GM19328 (cell line): ENCODE measurements around the gene ZBTB12.
"Not testable (repeated sequence)": the region's sequence is repeated elsewhere in the genome, so short reads cannot be mapped to it uniquely, and the experiment has no call there.

Experiments
- ATAC-seq: cut with Tn5 transposase; IDR thresholded peaks from one replicate; pipeline ENCODE4 v1.9.1; 2021; ENCODE audit warnings: mild to moderate bottlenecking, moderate library complexity; ENCODE audit not compliant: unreplicated experiment

ZBTB12 gene, protein sequence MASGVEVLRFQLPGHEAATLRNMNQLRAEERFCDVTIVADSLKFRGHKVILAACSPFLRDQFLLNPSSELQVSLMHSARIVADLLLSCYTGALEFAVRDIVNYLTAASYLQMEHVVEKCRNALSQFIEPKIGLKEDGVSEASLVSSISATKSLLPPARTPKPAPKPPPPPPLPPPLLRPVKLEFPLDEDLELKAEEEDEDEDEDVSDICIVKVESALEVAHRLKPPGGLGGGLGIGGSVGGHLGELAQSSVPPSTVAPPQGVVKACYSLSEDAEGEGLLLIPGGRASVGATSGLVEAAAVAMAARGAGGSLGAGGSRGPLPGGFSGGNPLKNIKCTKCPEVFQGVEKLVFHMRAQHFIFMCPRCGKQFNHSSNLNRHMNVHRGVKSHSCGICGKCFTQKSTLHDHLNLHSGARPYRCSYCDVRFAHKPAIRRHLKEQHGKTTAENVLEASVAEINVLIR

DNA sequence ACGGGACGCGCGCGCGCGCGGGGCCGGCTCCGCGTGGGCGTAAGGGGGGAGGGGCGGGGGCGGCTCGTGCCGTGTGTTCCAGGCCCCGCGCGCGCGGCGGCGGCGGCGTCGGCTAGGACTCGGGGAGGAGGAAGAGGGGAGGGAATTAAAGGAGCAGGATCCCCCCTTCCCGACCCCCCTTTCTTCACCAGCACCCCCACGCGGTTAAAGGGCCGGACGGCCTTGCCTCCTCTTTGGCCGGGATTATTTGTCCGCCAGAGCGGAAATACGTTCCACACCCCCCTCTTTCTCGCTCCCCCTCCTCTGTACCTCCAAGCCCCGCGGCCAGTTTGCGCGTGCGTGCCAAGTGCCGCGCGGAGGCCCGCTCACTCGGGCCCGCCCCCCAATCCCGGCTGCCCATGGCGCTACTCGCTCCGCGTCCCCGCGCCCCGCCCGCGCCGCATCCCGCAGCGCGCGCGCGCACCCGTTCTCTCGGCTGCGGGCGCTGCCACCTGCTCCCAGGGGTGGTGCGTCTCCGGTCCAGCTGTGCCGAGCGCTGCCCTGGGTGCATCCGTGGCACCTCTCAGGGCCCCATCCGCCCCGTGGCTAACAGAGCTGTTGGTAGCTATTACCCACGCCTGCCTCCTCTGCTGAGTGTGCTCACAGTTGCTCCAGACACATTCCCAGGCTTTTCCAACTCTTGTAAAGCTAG lies at the start of gene ZBTB12:
Gene ZBTB12, minus strand, starts transcription at position 134 of the 691 bp plus-strand sequence. CDS start 781 bp downstream, outside the sequence.
- no peak for ATAC-seq

DNA sequence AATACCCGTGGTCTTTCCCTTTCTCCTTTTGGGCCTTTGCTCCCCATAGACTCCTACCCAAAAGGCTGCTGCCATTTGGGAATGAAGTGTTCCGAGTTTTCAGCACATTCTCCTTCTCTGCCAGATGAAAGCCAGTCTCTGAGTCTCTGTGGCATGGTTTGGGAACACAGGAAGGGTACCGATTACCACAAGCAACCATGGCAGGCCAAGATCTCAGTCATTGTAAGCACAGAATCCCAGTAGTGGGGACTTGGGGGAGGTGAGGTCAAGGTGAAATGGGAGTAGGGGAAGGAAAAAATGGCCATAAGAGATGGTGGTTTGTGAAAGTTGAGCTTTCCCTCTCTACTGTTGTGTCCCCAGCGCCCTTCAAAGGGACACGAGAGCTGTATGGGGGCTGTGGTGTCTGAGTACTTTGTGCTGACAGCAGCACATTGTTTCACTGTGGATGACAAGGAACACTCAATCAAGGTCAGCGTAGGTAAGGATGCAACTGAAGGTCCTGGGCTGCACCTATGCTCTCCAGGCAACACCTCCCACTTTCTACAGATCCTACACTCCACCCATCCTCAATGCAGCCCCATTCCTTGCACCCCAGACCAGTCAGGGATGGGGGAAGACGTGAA lies 48.2 kb upstream of the ZBTB12 start:
- no peak for ATAC-seq

DNA sequence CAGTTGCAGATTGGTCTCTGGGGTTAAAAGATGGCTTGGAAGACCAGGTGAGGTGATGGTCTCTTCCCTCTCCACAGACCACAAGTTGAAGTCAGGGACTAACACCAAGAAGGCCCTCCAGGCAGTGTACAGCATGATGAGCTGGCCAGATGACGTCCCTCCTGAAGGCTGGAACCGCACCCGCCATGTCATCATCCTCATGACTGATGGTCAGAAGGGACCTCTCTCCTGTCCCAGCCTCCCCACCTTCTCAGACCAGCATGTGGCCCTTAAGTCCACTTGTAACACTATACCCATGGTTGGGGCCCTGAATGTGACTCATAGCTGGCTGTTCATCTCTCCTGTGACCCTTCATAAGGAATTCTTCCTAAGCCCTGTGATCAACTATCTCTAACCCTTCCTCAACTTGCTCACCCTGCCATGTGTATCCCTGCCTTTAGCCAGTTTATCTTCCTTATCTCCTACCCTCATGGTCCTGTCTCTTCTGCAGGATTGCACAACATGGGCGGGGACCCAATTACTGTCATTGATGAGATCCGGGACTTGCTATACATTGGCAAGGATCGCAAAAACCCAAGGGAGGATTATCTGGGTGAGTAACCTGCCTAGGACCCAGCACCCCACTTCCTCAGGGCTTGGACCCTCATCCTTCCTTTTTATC lies 47.0 kb upstream of the ZBTB12 start:
- ATAC-seq: no peak

DNA sequence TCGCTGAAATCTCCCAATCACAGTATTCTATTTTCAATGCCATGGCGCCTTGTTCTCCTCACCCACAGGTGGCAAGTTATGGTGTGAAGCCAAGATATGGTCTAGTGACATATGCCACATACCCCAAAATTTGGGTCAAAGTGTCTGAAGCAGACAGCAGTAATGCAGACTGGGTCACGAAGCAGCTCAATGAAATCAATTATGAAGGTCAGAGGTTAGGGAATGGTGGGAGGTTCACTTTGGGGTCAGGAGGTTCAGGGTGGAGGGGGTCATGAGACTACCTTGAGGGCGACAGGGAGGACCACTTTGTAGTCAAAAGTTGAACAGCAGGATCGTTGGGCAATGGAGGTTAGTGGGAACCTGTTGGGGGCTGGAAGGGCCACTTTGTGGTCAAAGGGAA lies 46.4 kb upstream of the ZBTB12 start:
- no peak for ATAC-seq

DNA sequence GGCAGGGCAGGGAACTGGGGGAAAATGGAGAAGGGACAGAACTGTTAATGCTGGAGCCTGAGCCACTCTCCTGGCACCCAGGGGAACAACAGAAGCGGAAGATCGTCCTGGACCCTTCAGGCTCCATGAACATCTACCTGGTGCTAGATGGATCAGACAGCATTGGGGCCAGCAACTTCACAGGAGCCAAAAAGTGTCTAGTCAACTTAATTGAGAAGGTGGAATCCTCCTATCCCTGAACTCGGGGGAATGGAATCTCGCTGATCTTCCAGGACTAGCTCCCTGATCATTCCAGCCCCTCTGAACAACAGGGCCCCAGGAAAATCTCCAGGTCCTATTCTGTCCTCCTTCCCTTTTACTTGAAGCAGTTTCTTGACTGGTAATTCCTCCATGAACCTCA lies 46.0 kb upstream of the ZBTB12 start:
- no peak for ATAC-seq

DNA sequence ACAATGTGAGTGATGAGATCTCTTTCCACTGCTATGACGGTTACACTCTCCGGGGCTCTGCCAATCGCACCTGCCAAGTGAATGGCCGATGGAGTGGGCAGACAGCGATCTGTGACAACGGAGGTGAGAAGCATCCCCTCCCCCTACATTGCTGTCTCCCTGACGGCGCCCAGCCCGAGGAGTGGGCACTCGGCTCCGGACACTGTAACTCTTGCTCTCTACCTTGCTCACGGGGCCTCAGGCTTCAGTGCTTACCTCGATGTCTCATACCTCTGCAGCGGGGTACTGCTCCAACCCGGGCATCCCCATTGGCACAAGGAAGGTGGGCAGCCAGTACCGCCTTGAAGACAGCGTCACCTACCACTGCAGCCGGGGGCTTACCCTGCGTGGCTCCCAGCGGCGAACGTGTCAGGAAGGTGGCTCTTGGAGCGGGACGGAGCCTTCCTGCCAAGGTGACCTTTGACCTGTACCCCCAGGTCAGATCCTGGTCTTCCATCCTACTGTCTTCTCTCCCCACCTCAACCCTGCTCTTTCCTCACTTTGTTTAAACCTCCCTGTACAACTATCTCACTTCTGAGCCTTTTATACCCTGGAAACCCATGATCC lies 45.3 kb upstream of the ZBTB12 start:
- ATAC-seq: no peak

DNA sequence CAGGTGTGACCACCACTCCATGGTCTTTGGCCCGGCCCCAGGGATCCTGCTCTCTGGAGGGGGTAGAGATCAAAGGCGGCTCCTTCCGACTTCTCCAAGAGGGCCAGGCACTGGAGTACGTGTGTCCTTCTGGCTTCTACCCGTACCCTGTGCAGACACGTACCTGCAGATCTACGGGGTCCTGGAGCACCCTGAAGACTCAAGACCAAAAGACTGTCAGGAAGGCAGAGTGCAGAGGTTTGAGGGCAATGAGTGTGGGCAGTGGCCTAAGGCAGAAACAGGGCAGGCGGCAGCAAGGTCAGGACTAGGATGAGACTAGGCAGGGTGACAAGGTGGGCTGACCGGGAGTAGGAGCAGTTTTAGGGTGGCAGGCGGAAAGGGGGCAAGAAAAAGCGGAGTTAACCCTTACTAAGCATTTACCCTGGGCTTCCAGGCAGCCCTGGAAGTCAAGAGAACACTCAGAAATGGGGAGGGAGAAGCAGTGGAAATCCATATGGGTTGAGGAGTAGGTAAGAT lies 44.5 kb upstream of the ZBTB12 start:
- ATAC-seq: no peak

DNA sequence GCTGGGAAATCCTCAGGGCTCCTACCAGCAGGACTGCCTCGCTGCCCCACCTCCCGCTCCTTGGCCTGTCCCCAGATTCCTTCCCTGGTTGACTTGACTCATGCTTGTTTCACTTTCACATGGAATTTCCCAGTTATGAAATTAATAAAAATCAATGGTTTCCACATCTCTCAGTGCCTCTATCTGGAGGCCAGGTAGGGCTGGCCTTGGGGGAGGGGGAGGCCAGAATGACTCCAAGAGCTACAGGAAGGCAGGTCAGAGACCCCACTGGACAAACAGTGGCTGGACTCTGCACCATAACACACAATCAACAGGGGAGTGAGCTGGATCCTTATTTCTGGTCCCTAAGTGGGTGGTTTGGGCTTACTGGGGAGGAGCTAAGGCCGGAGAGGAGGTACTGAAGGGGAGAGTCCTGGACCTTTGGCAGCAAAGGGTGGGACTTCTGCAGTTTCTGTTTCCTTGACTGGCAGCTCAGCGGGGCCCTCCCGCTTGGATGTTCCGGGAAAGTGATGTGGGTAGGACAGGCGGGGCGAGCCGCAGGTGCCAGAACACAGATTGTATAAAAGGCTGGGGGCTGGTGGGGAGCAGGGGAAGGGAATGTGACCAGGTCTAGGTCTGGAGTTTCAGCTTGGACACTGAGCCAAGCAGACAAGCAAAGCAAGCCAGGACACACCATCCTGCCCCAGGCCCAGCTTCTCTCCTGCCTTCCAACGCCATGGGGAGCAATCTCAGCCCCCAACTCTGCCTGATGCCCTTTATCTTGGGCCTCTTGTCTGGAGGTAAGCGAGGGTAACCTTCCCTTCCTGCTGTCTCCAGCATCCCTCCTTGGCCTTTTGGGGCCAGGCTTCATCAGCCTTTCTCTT lies 43.9 kb upstream of the ZBTB12 start, which contains the start of gene CFB:
Gene CFB, plus strand, starts transcription at position 589 of the 863 bp plus-strand sequence. Its CDS starts 127 bp downstream, at position 716.
- no peak for ATAC-seq

DNA sequence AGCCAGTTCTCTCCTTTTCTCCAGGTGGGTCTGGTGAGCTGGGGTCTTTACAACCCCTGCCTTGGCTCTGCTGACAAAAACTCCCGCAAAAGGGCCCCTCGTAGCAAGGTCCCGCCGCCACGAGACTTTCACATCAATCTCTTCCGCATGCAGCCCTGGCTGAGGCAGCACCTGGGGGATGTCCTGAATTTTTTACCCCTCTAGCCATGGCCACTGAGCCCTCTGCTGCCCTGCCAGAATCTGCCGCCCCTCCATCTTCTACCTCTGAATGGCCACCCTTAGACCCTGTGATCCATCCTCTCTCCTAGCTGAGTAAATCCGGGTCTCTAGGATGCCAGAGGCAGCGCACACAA lies 43.2 kb upstream of the ZBTB12 start:
- no peak for ATAC-seq

DNA sequence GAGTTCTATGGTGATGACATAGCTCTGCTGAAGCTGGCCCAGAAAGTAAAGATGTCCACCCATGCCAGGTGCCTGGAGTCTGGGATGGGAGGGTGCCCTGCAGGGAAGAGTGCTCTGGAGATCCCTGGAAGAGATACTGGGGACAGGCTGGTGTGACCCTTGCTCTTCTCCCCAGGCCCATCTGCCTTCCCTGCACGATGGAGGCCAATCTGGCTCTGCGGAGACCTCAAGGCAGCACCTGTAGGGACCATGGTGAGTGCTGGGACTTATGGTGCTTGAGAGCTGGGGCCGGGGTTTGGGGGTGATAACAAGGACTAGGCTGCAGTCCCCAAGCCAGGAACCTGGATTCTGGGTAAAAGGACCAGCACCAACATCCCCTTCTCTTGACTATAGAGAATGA lies 41.9 kb upstream of the ZBTB12 start:
- no peak for ATAC-seq

DNA sequence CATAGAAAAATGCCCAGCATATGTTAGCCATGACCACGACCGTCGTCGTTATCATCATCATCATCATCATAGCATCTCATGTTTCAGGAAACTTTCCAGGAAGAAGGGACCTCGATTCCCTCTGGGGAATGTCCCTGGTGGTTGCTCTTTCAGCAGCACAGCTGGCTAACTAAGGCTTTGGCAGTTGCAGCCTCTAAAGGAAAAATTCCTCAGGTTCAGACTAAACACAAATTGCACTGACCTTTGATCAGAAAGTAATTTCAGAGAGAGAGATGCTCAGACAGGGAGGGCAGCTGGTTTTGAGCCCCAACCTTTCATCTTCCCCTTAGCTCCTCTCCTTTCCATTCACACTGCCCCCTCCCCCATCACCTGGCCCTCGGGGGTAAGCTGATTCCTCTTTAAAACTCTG lies 38.4 kb upstream of the ZBTB12 start:
- no peak for ATAC-seq

DNA sequence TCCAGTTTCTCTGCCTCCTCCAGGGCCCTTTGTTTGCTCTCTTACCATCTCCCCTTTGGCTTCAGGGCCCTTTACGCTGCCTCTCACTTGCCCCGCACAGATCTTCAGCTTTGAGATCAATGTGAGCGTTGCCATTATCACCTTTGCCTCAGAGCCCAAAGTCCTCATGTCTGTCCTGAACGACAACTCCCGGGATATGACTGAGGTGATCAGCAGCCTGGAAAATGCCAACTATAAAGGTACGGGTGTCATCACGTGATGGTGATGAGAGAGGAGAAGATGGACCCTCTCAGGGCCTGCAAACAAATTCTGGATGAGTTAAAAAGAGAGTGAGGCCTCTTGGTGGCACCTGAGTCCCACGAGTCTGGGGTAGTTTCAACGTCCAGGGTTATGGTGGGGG lies 33.9 kb upstream of the ZBTB12 start:
- no peak for ATAC-seq

DNA sequence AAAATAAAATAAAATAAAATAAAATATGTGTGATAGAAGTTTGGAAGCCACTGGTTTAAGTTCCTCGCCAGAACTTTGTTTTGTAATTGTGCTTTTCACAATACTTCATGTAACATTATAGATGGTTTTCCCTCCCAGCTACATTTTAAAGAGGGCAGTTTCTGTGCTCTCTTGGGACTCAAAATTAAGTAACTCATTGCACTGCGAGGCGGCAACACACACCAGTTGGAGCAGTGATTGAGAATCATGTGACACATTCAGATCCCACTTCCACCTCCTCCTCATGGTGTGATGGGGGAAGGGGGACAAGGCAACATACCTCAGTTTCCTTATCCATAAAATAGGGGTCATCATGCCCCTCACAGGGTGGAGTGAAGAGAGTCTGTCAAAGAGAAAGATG lies 33.1 kb upstream of the ZBTB12 start:
- no peak for ATAC-seq

DNA sequence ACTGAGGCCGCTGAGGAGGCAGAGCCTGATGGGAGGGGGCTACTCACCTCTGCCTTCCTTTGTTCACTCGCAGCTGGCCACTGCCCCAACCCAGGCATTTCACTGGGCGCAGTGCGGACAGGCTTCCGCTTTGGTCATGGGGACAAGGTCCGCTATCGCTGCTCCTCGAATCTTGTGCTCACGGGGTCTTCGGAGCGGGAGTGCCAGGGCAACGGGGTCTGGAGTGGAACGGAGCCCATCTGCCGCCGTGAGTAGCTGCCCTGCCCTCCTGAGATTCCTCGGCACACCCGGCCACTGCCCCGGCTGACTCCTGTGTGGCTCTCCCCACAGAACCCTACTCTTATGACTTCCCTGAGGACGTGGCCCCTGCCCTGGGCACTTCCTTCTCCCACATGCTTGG lies 31.7 kb upstream of the ZBTB12 start:
- ATAC-seq: no peak

DNA sequence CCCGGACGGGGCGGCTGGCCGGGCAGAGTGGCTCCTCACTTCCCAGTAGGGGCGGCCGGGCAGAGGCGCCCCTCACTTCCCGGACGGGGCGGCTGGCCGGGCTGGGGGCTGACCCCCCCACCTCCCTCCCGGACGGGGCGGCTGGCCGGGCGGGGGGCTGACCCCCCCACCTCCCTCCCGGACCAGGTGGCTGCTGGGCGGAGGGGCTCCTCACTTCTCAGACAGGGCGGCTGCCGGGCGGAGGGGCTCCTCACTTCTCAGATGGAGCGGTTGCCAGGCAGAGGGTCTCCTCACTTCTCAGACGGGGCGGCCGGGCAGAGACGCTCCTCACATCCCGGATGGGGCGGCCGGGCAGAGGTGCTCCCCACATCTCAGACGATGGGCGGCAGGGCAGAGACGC lies 30.3 kb upstream of the ZBTB12 start:
- not testable (repeated sequence) for ATAC-seq

DNA sequence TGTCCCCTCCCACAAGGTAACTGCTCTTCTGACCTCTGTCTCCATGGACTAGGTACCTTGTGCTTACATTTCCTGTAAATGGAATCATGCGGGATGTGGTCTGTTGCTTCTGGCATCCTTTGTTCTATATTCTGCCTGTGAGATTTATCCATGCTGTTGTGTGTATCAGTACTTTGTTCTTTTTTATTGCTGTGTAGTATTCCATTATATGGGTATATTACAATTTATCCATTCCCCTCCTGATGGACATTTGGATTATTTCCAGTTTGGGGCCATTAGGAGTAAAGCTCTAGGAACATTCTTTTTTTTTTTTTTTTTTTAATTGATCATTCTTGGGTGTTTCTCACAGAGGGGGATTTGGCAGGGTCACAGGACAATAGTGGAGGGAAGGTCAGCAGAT lies 29.1 kb upstream of the ZBTB12 start:
- no peak for ATAC-seq

DNA sequence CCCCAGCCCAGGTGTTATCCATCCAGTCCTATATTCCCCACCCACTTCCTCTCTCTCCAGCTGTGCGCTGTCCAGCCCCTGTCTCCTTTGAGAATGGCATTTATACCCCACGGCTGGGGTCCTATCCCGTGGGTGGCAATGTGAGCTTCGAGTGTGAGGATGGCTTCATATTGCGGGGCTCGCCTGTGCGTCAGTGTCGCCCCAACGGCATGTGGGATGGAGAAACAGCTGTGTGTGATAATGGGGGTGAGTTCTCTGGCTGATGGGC lies 26.7 kb upstream of the ZBTB12 start:
- ATAC-seq: no peak

DNA sequence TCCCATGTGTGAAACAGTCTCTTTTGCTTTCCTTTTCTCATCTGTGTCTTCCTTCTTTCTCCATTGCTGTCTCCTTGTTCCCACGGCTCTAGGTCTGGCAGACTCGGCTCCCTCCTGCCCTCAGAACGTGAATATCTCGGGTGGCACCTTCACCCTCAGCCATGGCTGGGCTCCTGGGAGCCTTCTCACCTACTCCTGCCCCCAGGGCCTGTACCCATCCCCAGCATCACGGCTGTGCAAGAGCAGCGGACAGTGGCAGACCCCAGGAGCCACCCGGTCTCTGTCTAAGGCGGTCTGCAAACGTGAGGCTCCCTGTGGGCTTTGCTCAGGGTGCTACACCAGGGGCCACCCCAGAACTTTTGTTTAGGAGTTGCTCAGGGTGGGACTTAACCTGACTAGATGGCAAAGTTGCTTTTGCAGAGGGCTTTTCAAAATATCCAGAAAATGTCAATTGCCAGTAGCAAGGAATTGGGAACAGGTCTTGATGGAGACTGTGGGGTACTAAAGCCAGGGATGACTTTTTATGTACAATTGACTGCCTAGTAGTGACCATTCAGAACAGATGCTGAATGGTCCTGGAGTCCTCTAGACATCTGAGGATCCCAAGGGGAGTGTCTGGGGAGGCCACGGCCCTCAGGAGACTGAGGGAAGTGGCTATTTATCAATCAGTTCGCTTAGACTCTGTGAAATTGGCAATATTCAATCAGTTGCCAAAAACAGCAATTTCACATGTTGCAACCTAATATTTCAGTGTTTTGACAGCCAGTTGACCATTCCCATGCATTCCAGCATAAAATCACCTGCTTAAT lies 26.2 kb upstream of the ZBTB12 start:
- ATAC-seq: no peak

DNA sequence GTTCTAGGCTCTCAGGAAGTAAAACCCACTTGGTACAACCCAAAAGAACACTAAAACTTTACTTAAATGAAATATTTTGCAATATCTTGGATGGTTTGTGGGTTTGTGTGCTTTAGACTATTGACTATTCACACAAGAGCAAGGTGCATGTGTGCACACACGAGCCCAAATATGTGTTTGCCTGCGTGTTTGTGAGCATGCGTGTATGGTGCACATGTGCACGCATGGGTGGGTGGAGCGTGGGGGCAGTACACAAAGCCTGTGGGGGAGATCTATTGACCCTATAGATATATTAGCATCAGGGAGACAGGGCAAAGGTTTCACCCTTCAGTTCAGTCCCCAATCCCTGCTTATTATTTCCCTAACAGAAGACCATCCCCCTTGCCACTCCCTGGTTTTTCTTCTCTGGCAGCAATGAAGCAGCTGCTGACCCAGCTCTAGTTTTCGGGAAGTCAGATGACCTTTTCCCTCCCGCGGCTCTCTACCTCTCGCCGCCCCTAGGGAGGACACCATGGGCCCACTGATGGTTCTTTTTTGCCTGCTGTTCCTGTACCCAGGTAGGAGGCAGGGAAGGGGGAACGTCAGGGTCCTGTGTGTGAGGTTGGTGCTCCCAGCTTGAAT lies 25.5 kb upstream of the ZBTB12 start, which contains the start of gene C2:
Gene C2, plus strand, starts transcription at position 476 of the 621 bp plus-strand sequence. Its CDS starts 36 bp downstream, at position 512.
- ATAC-seq: no peak
